H1 (cell line): ENCODE data around the gene EMP3. TPM values are rescaled to one million over a fixed set of nuclear protein-coding genes. Genes with fewer than 3 reads are reported as not detected.
A peak's percentile ranks its signal among the peaks of the same experiment; 100 is the strongest.

Experiments used
- CTCF ChIA-PET: fragments of 300-600 bp; sonication (Branson Sonifier 250); formaldehyde crosslinking; loops from one replicate; lab custom pipeline; 2021; ENCODE audit not compliant: partially characterized antibody; lab: Charles Lee
- POLR2A ChIA-PET: fragments of 300-600 bp; sonication (Branson Sonifier 250); formaldehyde crosslinking; loops from one replicate; lab custom pipeline; 2021; ENCODE audit warnings: inconsistent platforms; ENCODE audit not compliant: partially characterized antibody; lab: Charles Lee
- DNase-seq, 2 experiments: peaks; one replicate each; pipeline versions ENCODE4 v3.0.0 to v3.0.0-alpha.2; 2010 to 2022; ENCODE audit warnings: low spot score in 2 of 2, low read depth in 1 of 2, mixed read lengths in 1 of 2
- FAIRE-seq: peaks from 2 replicates; lab custom pipeline; 2011; peaks lifted over from hg19 to GRCh38; lab: Jason Lieb, UNC
- H2AFZ ChIP-seq: 2 replicates; pipeline ENCODE4 v1.8.1; 2012; ENCODE audit warnings: low read length, inconsistent platforms
- H2AK5ac ChIP-seq: 2 replicates; pipeline ENCODE4 v1.6.1; 2013; ENCODE audit warnings: low read depth, low read length
- H2BK120ac ChIP-seq: replicated peaks from 2 replicates; pipeline ENCODE3; 2013; ENCODE audit warnings: low read depth, low read length, inconsistent platforms
- H2BK12ac ChIP-seq: 2 replicates; pipeline ENCODE4 v1.6.1; 2013; ENCODE audit warnings: low read depth, low read length
- H2BK15ac ChIP-seq: 2 replicates; pipeline ENCODE4 v1.6.1; 2013; ENCODE audit warnings: low read length
- H2BK20ac ChIP-seq: 2 replicates; pipeline ENCODE4 v1.6.1; 2013; ENCODE audit warnings: low read length
- H2BK5ac ChIP-seq: 2 replicates; pipeline ENCODE4 v1.6.1; 2013; ENCODE audit warnings: low read depth, low read length
- H3K14ac ChIP-seq: 2 replicates; pipeline ENCODE4 v1.6.1; 2013; ENCODE audit warnings: inconsistent platforms; ENCODE audit not compliant: insufficient read length
- H3K18ac ChIP-seq: 2 replicates; pipeline ENCODE4 v1.6.1; 2013; ENCODE audit warnings: low read length; ENCODE audit errors: extremely low read depth
- H3K23ac ChIP-seq: 2 replicates; pipeline ENCODE4 v1.6.1; 2013; ENCODE audit warnings: inconsistent platforms; ENCODE audit not compliant: insufficient read length
- H3K23me2 ChIP-seq: 2 replicates; pipeline ENCODE4 v1.6.1; 2013; ENCODE audit warnings: low read depth, low read length
- H3K27ac ChIP-seq: 2 replicates; pipeline ENCODE4 v1.6.1; 2011; ENCODE audit warnings: low read depth, low read length, inconsistent platforms
- H3K27me3 ChIP-seq, 4 experiments: replicated peaks in 1 of 4; 1 replicate in 1 of 4; 2 replicates in 3 of 4; pipeline versions ENCODE4 v1.6.1 to v1.8.1; 2011 to 2013; ENCODE audit warnings: low read length in 3 of 4, mild to moderate bottlenecking in 3 of 4, inconsistent platforms in 2 of 4, mixed read lengths in 2 of 4, moderate library complexity in 1 of 4; ENCODE audit not compliant: control insufficient read depth in 3 of 4, insufficient read depth in 3 of 4; ENCODE audit errors: extremely low read depth in 1 of 4
- H3K36me3 ChIP-seq, 4 experiments: 2 replicates each; pipeline versions ENCODE4 v1.6.1 to v1.8.1; 2011 to 2013; ENCODE audit warnings: mild to moderate bottlenecking in 4 of 4, low read length in 3 of 4, moderate library complexity in 2 of 4, control low read depth in 1 of 4, inconsistent platforms in 1 of 4; ENCODE audit not compliant: insufficient read depth in 4 of 4, control insufficient read depth in 2 of 4
- H3K4ac ChIP-seq: replicated peaks from 2 replicates; pipeline ENCODE3; 2013; ENCODE audit warnings: low read length, low read depth, mixed read lengths, inconsistent platforms; ENCODE audit not compliant: insufficient read length
- H3K4me1 ChIP-seq, 4 experiments: replicated peaks in 1 of 4; 1 replicate in 1 of 4; 2 replicates in 3 of 4; pipeline versions ENCODE4 v1.6.1 to v1.8.1; 2011 to 2013; ENCODE audit warnings: low read length in 3 of 4, inconsistent platforms in 2 of 4, mixed read lengths in 1 of 4; ENCODE audit not compliant: insufficient read depth in 4 of 4, control insufficient read depth in 3 of 4
- H3K4me2 ChIP-seq, 2 experiments: 2 replicates each; pipeline versions ENCODE4 v1.6.1 to v1.8.1; 2011 to 2013; ENCODE audit warnings: low read depth in 2 of 2, low read length in 2 of 2, control low read depth in 1 of 2, inconsistent platforms in 1 of 2, mild to moderate bottlenecking in 1 of 2; ENCODE audit not compliant: insufficient read depth in 1 of 2
- H3K4me3 ChIP-seq, 4 experiments: fragments of 200-600, 300-600 bp in 1 of 4; sonication (generic), shearing (Covaris generic), sonication (Bioruptor Twin) in 1 of 4; 2 replicates each; pipeline versions ENCODE4 v1.5.1 to v1.8.1; 2011 to 2016; ENCODE audit warnings: low read length in 4 of 4, low read depth in 3 of 4, control low read depth in 2 of 4, inconsistent platforms in 2 of 4, mild to moderate bottlenecking in 2 of 4, mixed read lengths in 1 of 4, moderate library complexity in 1 of 4; ENCODE audit not compliant: insufficient read depth in 2 of 4; ENCODE audit errors: extremely low read depth in 1 of 4
- H3K56ac ChIP-seq: replicated peaks from 2 replicates; pipeline ENCODE3; 2013; ENCODE audit warnings: low read depth, mild to moderate bottlenecking, mixed read lengths, low read length, inconsistent platforms; ENCODE audit not compliant: insufficient read length
- H3K79me1 ChIP-seq: 2 replicates; pipeline ENCODE4 v1.6.1; 2013; ENCODE audit warnings: low read depth, low read length, control low read depth
- H3K79me2 ChIP-seq, 2 experiments: 2 replicates each; pipeline versions ENCODE4 v1.6.1 to v1.8.1; 2012 to 2013; ENCODE audit warnings: low read length in 2 of 2, mild to moderate bottlenecking in 2 of 2, inconsistent platforms in 1 of 2; ENCODE audit not compliant: insufficient read depth in 2 of 2, control insufficient read depth in 1 of 2
- H3K9ac ChIP-seq, 4 experiments: replicated peaks in 1 of 4; 1 replicate in 1 of 4; 2 replicates in 3 of 4; pipeline versions ENCODE4 v1.6.1 to v1.8.1; 2011 to 2013; ENCODE audit warnings: low read depth in 3 of 4, low read length in 3 of 4, control low read depth in 2 of 4, mild to moderate bottlenecking in 2 of 4, moderate library complexity in 2 of 4, inconsistent platforms in 1 of 4; ENCODE audit errors: extremely low read depth in 1 of 4
- H3K9me3 ChIP-seq, 2 experiments: 2 replicates each; pipeline versions ENCODE4 v1.6.1 to v1.8.1; 2012 to 2013; ENCODE audit warnings: mild to moderate bottlenecking in 2 of 2, moderate library complexity in 2 of 2, control low read depth in 1 of 2, inconsistent platforms in 1 of 2, low read depth in 1 of 2, low read length in 1 of 2, mixed read lengths in 1 of 2; ENCODE audit not compliant: insufficient read depth in 2 of 2
- H4K20me1 ChIP-seq, 2 experiments: replicated peaks in 1 of 2; 2 replicates each; pipeline versions ENCODE3 to v1.8.1; 2011 to 2013; ENCODE audit warnings: inconsistent platforms in 2 of 2, low read length in 2 of 2, mild to moderate bottlenecking in 1 of 2; ENCODE audit not compliant: insufficient read depth in 2 of 2, control insufficient read depth in 1 of 2
- H4K5ac ChIP-seq: 2 replicates; pipeline ENCODE4 v1.6.1; 2013; ENCODE audit warnings: low read length, low read depth, mixed read lengths, inconsistent platforms; ENCODE audit not compliant: insufficient read length
- H4K8ac ChIP-seq: 2 replicates; pipeline ENCODE4 v1.8.0; 2013; ENCODE audit warnings: mild to moderate bottlenecking, moderate library complexity, low read length, inconsistent platforms; ENCODE audit not compliant: insufficient read depth; ENCODE audit errors: extremely low read depth
- H4K91ac ChIP-seq: replicated peaks from 2 replicates; pipeline ENCODE3; 2013; ENCODE audit warnings: low read length, mixed read lengths, inconsistent platforms; ENCODE audit not compliant: insufficient read length
- CHD2 ChIP-seq: IDR thresholded peaks from 2 replicates; pipeline ENCODE4 v1.6.1; 2012; ENCODE audit warnings: low read length, improper control_type of control experiment
- E2F6 ChIP-seq: IDR thresholded peaks from 2 replicates; pipeline ENCODE4 v1.6.1; 2012; ENCODE audit warnings: inconsistent platforms
- EGR1 ChIP-seq: IDR thresholded peaks from 2 replicates; pipeline ENCODE4 v1.6.1; 2011; ENCODE audit warnings: low read depth, low read length, borderline replicate concordance
- FOSL1 ChIP-seq: IDR thresholded peaks from 2 replicates; pipeline ENCODE4 v1.6.1; 2011; ENCODE audit warnings: mild to moderate bottlenecking, low read depth, low read length, moderate library complexity; ENCODE audit not compliant: insufficient read depth
- GTF2F1 ChIP-seq: IDR thresholded peaks from 2 replicates; pipeline ENCODE4 v1.6.1; 2012; ENCODE audit warnings: low read depth, low read length, improper control_type of control experiment, borderline replicate concordance
- KDM1A ChIP-seq: fragments of 200-600, 300-600 bp; sonication (generic); IDR thresholded peaks from 2 replicates; pipeline ENCODE4 v1.7.1; 2016; ENCODE audit warnings: mild to moderate bottlenecking, low read length, borderline replicate concordance
- POLR2A ChIP-seq, 2 experiments: IDR thresholded peaks; 1 replicate in 1 of 2; 2 replicates in 1 of 2; pipeline ENCODE4 v1.6.1; 2011; ENCODE audit warnings: low read depth in 2 of 2, low read length in 2 of 2, mild to moderate bottlenecking in 2 of 2; ENCODE audit errors: control extremely low read depth in 1 of 2
- SIN3A ChIP-seq, 2 experiments: IDR thresholded peaks in 1 of 2; conservative IDR thresholded peaks in 1 of 2; 2 replicates each; pipeline ENCODE4 v1.6.1; 2011 to 2012; ENCODE audit warnings: low read length in 2 of 2, improper control_type of control experiment in 1 of 2, low read depth in 1 of 2, mild to moderate bottlenecking in 1 of 2
- SIX5 ChIP-seq: IDR thresholded peaks from 2 replicates; pipeline ENCODE4 v1.6.1; 2011; ENCODE audit warnings: mild to moderate bottlenecking, low read depth, low read length
- TAF1 ChIP-seq: IDR thresholded peaks from 2 replicates; pipeline ENCODE4 v1.6.1; 2011; ENCODE audit warnings: mild to moderate bottlenecking, low read depth, low read length
- WGBS, 2 experiments: shearing (Covaris generic) in 1 of 2; methylation state at CpG; one replicate each; pipeline versions ENCODE4 v1.1.6 to v1.1.7; 2013 to 2015; ENCODE audit warnings: low lambda C conversion rate in 2 of 2, mixed read lengths in 2 of 2, inconsistent platforms in 1 of 2, low coverage in 1 of 2, missing lambda C conversion rate in 1 of 2; ENCODE audit not compliant: insufficient replicate concordance in 2 of 2, insufficient coverage in 1 of 2, insufficient read length in 1 of 2; ENCODE audit errors: extremely low coverage in 1 of 2, missing lambda C conversion rate in 1 of 2; 5-methylcytosine and 5-hydroxymethylcytosine counted together
- polyA plus RNA-seq, 7 experiments: library from polyadenylated mRNA; depleted of rRNA in 3 of 7; stranded (reverse) in 5 of 7; unstranded in 2 of 7; fragments of >200 nt in 5 of 7; fragments of 200-250 nt in 2 of 7; gene quantifications; 1 replicate in 5 of 7; 2 replicates in 1 of 7; 4 replicates in 1 of 7; pipeline versions ENCODE4 v1.2.1 to v1.2.3, GENCODE V29; 2011 to 2013; ENCODE audit warnings: missing spikeins in 2 of 7, mixed read lengths in 2 of 7
- total RNA-seq: library from RNA; stranded (reverse); fragmentation: NEBNext Ultra II Directional; extraction: Animal tissue kit (Norgen Biotek cat#: 25700); gene quantifications from 2 replicates; pipeline ENCODE4 v1.2.1, GENCODE V29; 2021

Gene EMP3
- total and polyA plus RNA-seq, 2 of the 8 experiments (the other 6 are each of a cell fraction or from before 2014, with no cell fraction given), result 18.4 to 87.8 TPM

GRCh38 chr19:48362716-48363499, 37.6 kb downstream of the EMP3 start:
- peak overlapping the region; percentile 80 for H3K27ac ChIP-seq
- POLR2A ChIA-PET, result interaction anchor here (0.8 to 3.1 kb wide), 11 partner anchors 9 to 83 kb away, joined by 3 to 27 read pairs (median 5); partner anchors contain the start of genes GRWD1 and KDELR1
- whole genome bisulfite sequencing, 2 experiments, result 7% methylated on average over 26 of the region's 26 CpGs; no CpG with 5 or more reads in 1 of the 2 experiments
- TF ChIP-seq TAF1 (peak; percentile 43; the same call in 1 of the 2 replicates), FOSL1 (no peak), SIN3A (conservative IDR thresholded peaks at IDR 0.05 in 1 of 2, IDR thresholded peaks at IDR 0.05 in 1 of 2; ENCODE audit: low read depth in 1 of 2, low read length in 2 of 2) (peak in 1 of 2 experiments; percentile 90; a peak in 2 of 4 replicates), EGR1 (no peak), KDM1A (0 out of 2 replicates have a peak, but pooled peaks have one; percentile 35), SIX5 (peak; percentile 98), CHD2 (peak; percentile 66; the same call in 1 of the 2 replicates), POLR2A (IDR thresholded peaks at IDR 0.05; ENCODE audit: control extremely low read depth in 1 of 2, low read depth in 2 of 2, low read length in 2 of 2) (0 out of 3 replicates have a peak, but pooled peaks of 1 of the 2 experiments have one; percentile 79), E2F6 (peak; percentile 51; the same call in 1 of the 2 replicates), GTF2F1 (no peak)

More at GRCh38 chr19:48362716-48363499, 37.6 kb downstream of the EMP3 start:
- H3K4me2 ChIP-seq, result peak overlapping the region; percentile 77 to 97
- no peak overlapping the region for H2BK20ac ChIP-seq
- CTCF ChIA-PET, result interaction anchor here (0.6 to 2.6 kb wide), 11 partner anchors 9 to 275 kb away, joined by 3 to 12 read pairs (median 4); partner anchors contain the start of gene KDELR1
- no peak overlapping the region for H2AFZ ChIP-seq
- H2AK5ac ChIP-seq, result 0 out of 2 replicates have a peak overlapping the region, but pooled peaks have one; percentile 84
- H3K4me1 ChIP-seq, result peaks cover 0 to 5% (median 4%) of the 10 kb centered on the region in 4 experiments; a peak in 4 of 7 replicates
- no peaks in the 10 kb centered on the region for H3K79me2 ChIP-seq
- no peak overlapping the region for H3K23ac ChIP-seq
- H2BK15ac ChIP-seq, result peak overlapping the region; percentile 40; the same call in 1 of the 2 replicates
- peaks cover 7% of the 10 kb centered on the region for H3K23me2 ChIP-seq
- H2BK5ac ChIP-seq, result peak overlapping the region; percentile 92
- no peak overlapping the region for H2BK120ac ChIP-seq
- peak overlapping the region; percentile 87; the same call in 1 of the 2 replicates for H2BK12ac ChIP-seq
- H3K27me3 ChIP-seq, result peaks cover 0 to 10% (median 2%) of the 10 kb centered on the region in 4 experiments; a peak in 2 of 7 replicates
- H3K4ac ChIP-seq, result peak overlapping the region; percentile 58
- H3K79me1 ChIP-seq, result no peaks in the 10 kb centered on the region
- peak overlapping the region; percentile 44 to 90 (median 72) for H3K4me3 ChIP-seq
- no peak overlapping the region for H3K14ac ChIP-seq
- no peaks in the 10 kb centered on the region for H4K20me1 ChIP-seq
- peak overlapping the region; percentile 88 for H3K56ac ChIP-seq
- H3K9me3 ChIP-seq, result no peaks in the 10 kb centered on the region
- peak; percentile 92 to 94 for DNase-seq
- peak overlapping the region; percentile 91 for H4K8ac ChIP-seq
- H3K36me3 ChIP-seq, result no peaks in the 10 kb centered on the region
- FAIRE-seq, result peak; percentile 39
- H3K18ac ChIP-seq, result peak overlapping the region; percentile 96; the same call in 1 of the 2 replicates
- no peak overlapping the region for H4K91ac ChIP-seq
- H3K9ac ChIP-seq, result peak overlapping the region in 3 of 4 experiments; percentile 79 to 91 (median 84); a peak in 6 of 7 replicates
- peak overlapping the region; percentile 71 for H4K5ac ChIP-seq
